ENCODE data around the gene AGBL1.

Gene AGBL1

GRCh38 chr15:86322629-86323028 lies 243.0 kb downstream of the AGBL1 start:
- DNase-seq (ENCODE audit: low read depth in 2 of 2), result no peak

GRCh38 chr15:86327230-86327865 lies 247.7 kb downstream of the AGBL1 start:
- no peak for DNase-seq (ENCODE audit: low read depth in 2 of 2)

GRCh38 chr15:86328658-86329057 lies 249.0 kb downstream of the AGBL1 start:
- DNase-seq (ENCODE audit: low read depth in 2 of 2), result no peak

- DNase-seq (ENCODE audit: low read depth in 2 of 2), result no peak
Observed at GRCh38 chr15:86329311-86330013, 249.8 kb downstream of the AGBL1 start.

- no peak for DNase-seq (ENCODE audit: low read depth in 2 of 2)
Observed at GRCh38 chr15:86333819-86334218, 254.1 kb downstream of the AGBL1 start.

GRCh38 chr15:86336051-86336788 lies 256.5 kb downstream of the AGBL1 start:
- DNase-seq (ENCODE audit: low read depth in 2 of 2), result no peak

- no peak for DNase-seq (ENCODE audit: low read depth in 2 of 2)
Observed at GRCh38 chr15:86337071-86337470, 257.4 kb downstream of the AGBL1 start.

GRCh38 chr15:86347245-86347644 lies 267.6 kb downstream of the AGBL1 start:
- no peak for DNase-seq (ENCODE audit: low read depth in 2 of 2)

GRCh38 chr15:86349565-86349964 lies 269.9 kb downstream of the AGBL1 start:
- DNase-seq (ENCODE audit: low read depth in 2 of 2), result no peak

GRCh38 chr15:86353213-86353612 lies 273.5 kb downstream of the AGBL1 start:
- no peak for DNase-seq (ENCODE audit: low read depth in 2 of 2)

- DNase-seq (ENCODE audit: low read depth in 2 of 2), result no peak
Observed at GRCh38 chr15:86355361-86355760, 275.7 kb downstream of the AGBL1 start.

- no peak for DNase-seq (ENCODE audit: low read depth in 2 of 2)
Observed at GRCh38 chr15:86355801-86356200, 276.1 kb downstream of the AGBL1 start.

- DNase-seq (ENCODE audit: low read depth in 2 of 2), result no peak
Observed at GRCh38 chr15:86362555-86362954, 282.9 kb downstream of the AGBL1 start.

- no peak for DNase-seq (ENCODE audit: low read depth in 2 of 2)
Observed at GRCh38 chr15:86373147-86373546, 293.5 kb downstream of the AGBL1 start.

GRCh38 chr15:86375733-86376280 lies 296.1 kb downstream of the AGBL1 start:
- DNase-seq (ENCODE audit: low read depth in 2 of 2), result no peak

- DNase-seq (ENCODE audit: low read depth in 2 of 2), result no peak
Observed at GRCh38 chr15:86377914-86378313, 298.2 kb downstream of the AGBL1 start.

GRCh38 chr15:86382341-86382740 lies 302.7 kb downstream of the AGBL1 start:
- DNase-seq (ENCODE audit: low read depth in 2 of 2), result no peak

GRCh38 chr15:86383611-86384010 lies 303.9 kb downstream of the AGBL1 start:
- DNase-seq (ENCODE audit: low read depth in 2 of 2), result no peak

GRCh38 chr15:86384186-86384585 lies 304.5 kb downstream of the AGBL1 start:
- DNase-seq (ENCODE audit: low read depth in 2 of 2), result no peak

- DNase-seq (ENCODE audit: low read depth in 2 of 2), result no peak
Observed at GRCh38 chr15:86392296-86392695, 312.6 kb downstream of the AGBL1 start.

GRCh38 chr15:86392874-86393273 lies 313.2 kb downstream of the AGBL1 start:
- no peak for DNase-seq (ENCODE audit: low read depth in 2 of 2)

GRCh38 chr15:86394866-86395265 lies 315.2 kb downstream of the AGBL1 start:
- no peak for DNase-seq (ENCODE audit: low read depth in 2 of 2)

Data from fibroblast of skin of left biceps (primary cell).